HG02678 (cell line): ENCODE data around the gene NNMT.
"Not testable (repeated sequence)": the region's sequence is repeated elsewhere in the genome, so short reads cannot be mapped to it uniquely, and the experiment has no call there.

Source experiments
- ATAC-seq: cut with Tn5 transposase; IDR thresholded peaks from one replicate; pipeline ENCODE4 v1.9.1; 2021; ENCODE audit warnings: mild to moderate bottlenecking, moderate library complexity; ENCODE audit not compliant: unreplicated experiment

NNMT gene

DNA sequence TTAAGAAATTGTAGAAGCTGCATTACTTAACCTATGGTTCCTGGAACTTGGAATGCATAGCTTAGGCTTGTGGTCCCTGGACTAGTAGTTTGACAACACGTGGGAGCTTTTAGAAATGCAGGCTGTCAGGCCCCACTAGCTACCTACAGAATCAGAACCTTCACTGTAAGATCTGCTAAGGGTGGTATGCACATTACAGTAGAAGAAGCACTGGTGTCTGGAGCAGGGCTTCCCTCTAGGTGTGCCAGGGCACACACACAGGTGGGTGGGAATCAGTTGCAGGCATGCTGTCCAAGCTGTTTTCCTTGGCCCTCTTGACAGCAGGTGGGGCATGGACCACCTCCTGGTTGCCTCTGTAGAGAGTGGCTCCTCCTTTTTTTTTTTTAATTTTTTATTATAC, 8.8 kb downstream of the NNMT start:
- ATAC-seq = no peak

GRCh38 chr11:114307524-114308203, 11.5 kb downstream of the NNMT start:
- ATAC-seq = no peak

- ATAC-seq = no peak
These were observed 12.5 kb downstream of the NNMT start for GRCh38 chr11:114308689-114309089.

GRCh38 chr11:114309517-114309916, 13.3 kb downstream of the NNMT start:
- ATAC-seq = no peak

DNA sequence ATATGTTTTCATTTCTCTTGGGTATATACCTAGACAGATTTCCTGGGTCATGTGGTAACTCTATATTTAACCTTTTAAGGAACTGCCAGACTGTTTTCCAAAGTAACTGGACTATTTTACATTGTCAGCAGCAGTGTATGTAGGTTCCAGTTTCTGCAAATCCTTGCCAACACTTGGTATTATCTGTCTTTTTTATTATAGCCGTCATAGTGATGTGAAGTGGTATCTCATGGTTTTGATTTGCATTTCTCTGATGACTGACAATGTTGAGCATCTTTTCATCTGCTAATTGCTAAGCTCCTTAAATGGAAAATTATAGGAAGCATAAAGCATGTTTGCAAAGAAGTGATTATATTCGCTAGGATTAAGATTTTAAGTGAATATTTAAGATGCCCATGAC, 13.9 kb downstream of the NNMT start:
- no peak for ATAC-seq

DNA sequence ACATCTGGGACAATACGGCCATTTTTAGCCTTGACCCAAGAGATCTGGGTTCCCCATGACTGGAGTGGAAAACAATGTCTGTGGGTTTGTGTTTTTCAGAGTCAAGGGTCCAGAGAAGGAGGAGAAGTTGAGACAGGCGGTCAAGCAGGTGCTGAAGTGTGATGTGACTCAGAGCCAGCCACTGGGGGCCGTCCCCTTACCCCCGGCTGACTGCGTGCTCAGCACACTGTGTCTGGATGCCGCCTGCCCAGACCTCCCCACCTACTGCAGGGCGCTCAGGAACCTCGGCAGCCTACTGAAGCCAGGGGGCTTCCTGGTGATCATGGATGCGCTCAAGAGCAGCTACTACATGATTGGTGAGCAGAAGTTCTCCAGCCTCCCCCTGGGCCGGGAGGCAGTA, 15.7 kb downstream of the NNMT start:
- ATAC-seq = no peak

GRCh38 chr11:114314096-114314495, 17.9 kb downstream of the NNMT start:
- no peak for ATAC-seq

DNA sequence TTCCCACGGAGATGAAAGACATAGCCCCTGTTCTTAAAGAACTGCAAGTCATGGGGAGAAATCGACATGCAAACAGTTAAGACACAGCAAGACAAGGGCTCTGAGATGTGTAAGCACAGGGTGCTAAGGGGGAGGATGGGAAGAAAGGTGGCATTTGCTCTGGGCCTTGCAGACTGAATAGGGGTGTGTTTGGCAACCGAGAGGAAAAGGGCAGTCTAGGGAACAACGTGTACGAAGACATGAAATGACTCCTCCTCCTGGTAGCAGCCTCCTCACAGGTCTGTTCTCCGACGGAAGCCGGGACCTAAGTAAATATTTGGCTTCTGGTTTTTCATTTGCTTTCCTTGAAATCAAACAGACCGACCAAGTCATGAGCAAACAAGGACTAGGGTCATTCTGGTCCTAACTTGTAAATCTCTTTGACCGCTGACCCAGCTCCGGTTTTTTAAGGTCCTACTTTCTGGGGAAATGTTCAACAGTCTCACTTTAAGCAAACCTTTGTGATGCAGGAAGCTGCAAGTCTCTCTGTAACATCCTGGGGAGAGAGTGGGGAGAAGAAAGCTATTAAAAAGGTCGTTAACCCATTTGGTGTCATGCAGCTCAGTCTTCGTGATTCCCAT, 19.7 kb downstream of the NNMT start:
- no peak for ATAC-seq

DNA sequence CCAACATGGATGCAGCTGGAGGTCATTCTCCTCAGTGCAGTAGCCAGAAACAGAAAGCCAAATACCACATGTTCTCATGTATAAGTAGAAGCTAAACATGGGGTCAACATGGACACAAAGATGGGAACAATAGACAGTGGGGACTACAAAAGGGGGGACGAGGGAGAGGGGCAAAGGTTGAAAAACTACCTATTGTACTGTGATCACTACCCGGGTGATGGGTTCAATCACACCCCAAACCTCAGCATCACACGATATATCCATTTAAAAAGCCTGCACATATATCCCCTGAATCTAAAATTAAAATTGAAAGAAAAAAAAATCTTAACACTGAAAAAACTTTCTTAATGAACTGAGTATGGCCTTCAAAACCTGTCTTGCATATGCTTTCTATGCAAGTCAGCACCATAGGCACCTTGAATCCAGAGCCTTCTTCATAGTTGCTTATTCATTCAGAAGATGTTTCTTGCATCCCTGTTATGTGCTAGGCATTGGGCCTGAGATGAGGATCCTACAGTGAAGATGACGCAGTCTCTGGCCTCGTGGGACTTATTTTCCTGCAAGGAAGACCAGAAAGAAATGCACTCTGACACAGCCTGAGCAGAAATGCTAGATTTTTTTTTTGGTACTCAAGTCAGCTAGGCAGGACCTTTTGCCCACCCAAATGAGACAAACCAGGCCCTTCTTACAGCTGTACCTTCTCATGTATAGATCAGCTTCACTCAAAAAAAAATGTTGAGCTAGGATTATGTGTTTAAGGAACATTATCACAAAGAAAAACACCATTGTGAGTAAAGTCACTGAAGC, 21.0 kb downstream of the NNMT start:
- no peak for ATAC-seq

GRCh38 chr11:114317787-114318137, 21.6 kb downstream of the NNMT start:
- no peak for ATAC-seq

- no peak for ATAC-seq
These were observed 22.2 kb downstream of the NNMT start for GRCh38 chr11:114318361-114318760.

GRCh38 chr11:114319716-114320328, 23.6 kb downstream of the NNMT start:
- ATAC-seq = no peak

- ATAC-seq = no peak
These were observed 25.5 kb downstream of the NNMT start for GRCh38 chr11:114321621-114322257.

DNA sequence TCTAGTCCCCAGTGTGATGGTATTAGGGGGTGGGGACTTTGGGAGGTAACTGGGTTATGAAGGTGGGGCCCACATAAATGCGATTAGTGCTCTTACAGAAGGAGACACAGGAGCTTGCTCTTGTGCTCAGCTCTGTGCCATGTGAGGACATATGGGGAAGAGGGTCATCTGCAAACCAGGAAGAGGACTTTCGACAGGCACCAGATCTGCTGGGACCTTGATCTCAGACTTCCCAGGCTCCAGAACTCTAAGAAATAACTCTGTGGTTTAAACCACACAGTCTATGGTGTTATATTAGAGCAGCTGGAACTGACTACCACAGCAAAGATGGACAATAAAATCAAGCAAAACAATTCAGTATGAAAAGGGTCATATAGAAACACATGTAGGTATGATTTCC, 26.7 kb downstream of the NNMT start:
- no peak for ATAC-seq

DNA sequence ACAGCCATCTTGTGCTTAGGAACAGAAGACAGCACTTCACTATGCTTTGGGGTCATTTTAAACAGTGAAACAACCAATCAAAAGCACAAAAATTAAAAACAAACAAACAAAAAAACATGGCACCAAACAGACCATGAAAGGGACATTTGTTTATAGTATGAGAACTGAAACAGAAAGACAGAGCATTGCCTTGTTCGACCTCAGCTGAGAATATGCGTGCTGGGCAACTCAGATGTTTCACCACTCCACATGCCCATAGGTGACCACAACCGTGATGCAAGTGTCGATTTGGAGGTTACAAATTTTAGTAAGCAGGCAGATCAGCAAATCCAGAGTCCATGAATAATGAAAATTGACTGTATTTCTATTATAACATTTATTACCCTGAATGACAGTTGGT, 30.0 kb downstream of the NNMT start:
- ATAC-seq = no peak

- no peak for ATAC-seq
These were observed 30.6 kb downstream of the NNMT start for GRCh38 chr11:114326776-114327175.

DNA sequence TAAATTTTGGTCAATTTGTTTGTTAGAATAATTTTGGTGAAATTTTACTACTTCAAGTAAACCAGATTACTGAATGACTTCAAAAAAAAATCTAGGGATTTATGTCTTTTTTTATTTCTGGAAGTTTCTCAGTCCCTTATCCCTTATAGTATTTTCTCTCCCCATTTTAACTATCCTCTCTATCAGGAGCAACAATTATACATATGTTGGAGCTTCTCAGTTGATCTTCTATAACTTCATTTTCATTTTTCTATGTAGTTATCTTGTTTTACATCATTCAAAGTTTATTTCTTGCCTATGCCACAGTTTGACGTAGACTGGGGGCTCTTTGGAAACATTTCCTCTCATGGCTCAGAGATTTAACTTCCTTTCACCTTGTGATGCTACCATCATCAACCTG, 34.2 kb downstream of the NNMT start:
- ATAC-seq = no peak

- ATAC-seq = peak; percentile 62
These were observed 44.3 kb downstream of the NNMT start for GRCh38 chr11:114340311-114341131.

- ATAC-seq = not testable (repeated sequence)
These were observed 45.5 kb downstream of the NNMT start for GRCh38 chr11:114341667-114342066.

DNA sequence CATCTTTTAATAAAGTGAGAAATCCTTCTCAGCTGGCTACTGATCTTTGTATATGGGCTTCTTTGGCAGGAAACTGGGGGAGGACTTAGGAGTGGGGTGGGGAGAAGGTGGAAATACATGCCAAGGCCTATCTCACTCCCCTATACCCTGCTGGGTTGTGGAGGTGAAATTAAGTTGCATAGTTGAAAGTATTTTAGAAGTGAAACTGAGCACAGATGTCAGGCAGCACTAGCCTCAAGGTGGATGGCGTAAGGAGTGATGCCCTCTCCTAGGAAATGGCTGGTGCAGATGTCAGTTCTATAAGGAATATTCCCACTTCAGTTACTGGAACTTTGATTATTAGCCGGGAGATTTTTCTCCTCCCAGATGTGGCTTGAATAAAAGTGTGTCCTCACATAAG, 46.3 kb downstream of the NNMT start:
- ATAC-seq = no peak
